Heart left ventricle (tissue), 16 donors: ENCODE data around the gene THUMPD2. TPM values are rescaled to one million over a fixed set of nuclear protein-coding genes. Genes with fewer than 3 reads are reported as not detected.

ENCODE experiments used
- ATAC-seq, 4 donors: fragments of 200-7000 bp; cut with Tn5 transposase; one replicate each; pipeline ENCODE4 v1.9.1; 2020 to 2022; ENCODE audit warnings: moderate library complexity in 4 of 4, mild to moderate bottlenecking in 3 of 4, moderate number of reproducible peaks in 1 of 4
- DNase-seq, 5 donors: peaks; one replicate each; pipeline ENCODE4 v3.0.0-alpha.2; 2020
- H3K27ac ChIP-seq, 12 donors: fragments of 200-600 bp; sonication (generic) in 4 of 12; one replicate each; pipeline versions ENCODE4 v1.5.0 to v1.8.0; 2016 to 2022; ENCODE audit warnings: mild to moderate bottlenecking in 2 of 12
- H3K27me3 ChIP-seq, 9 donors: fragments of 200-600 bp; sonication (generic) in 2 of 9; one replicate each; pipeline versions ENCODE4 v1.5.1 to v1.8.0; 2016 to 2022; ENCODE audit warnings: mild to moderate bottlenecking in 3 of 9
- H3K36me3 ChIP-seq, 9 donors: fragments of 200-600 bp; sonication (generic) in 2 of 9; one replicate each; pipeline versions ENCODE4 v1.5.0 to v1.8.0; 2018 to 2022; ENCODE audit warnings: mild to moderate bottlenecking in 2 of 9
- H3K4me1 ChIP-seq, 12 donors: fragments of 200-600 bp; sonication (generic) in 4 of 12; one replicate each; pipeline versions ENCODE4 v1.5.0 to v1.8.0; 2016 to 2022; ENCODE audit warnings: mild to moderate bottlenecking in 3 of 12
- H3K4me3 ChIP-seq, 12 donors: fragments of 200-600 bp; sonication (generic) in 4 of 12; one replicate each; pipeline versions ENCODE4 v1.5.0 to v1.8.0; 2017 to 2022; ENCODE audit warnings: mild to moderate bottlenecking in 9 of 12, moderate library complexity in 4 of 12
- H3K9me3 ChIP-seq, 12 donors: fragments of 200-600 bp; sonication (generic) in 4 of 12; one replicate each; pipeline versions ENCODE4 v1.5.0 to v1.8.0; 2016 to 2022; ENCODE audit warnings: mild to moderate bottlenecking in 1 of 12
- CTCF ChIP-seq, 12 donors: fragments of 200-600 bp; sonication (generic) in 4 of 12; IDR thresholded peaks; one replicate each; pipeline versions ENCODE4 v1.5.0 to v1.8.0; 2018 to 2022; ENCODE audit warnings: antibody characterized with exemption in 12 of 12, mild to moderate bottlenecking in 5 of 12
- POLR2A ChIP-seq, 2 donors: fragments of 450-650 bp; IDR thresholded peaks; one replicate each; pipeline ENCODE4 v1.6.1; 2017; ENCODE audit warnings: antibody characterized with exemption in 2 of 2, mild to moderate bottlenecking in 2 of 2, moderate library complexity in 2 of 2
- WGBS, 4 donors: extraction: QIAGEN DNeasy Blood & Tissue Kit in 2 of 4; methylation state at CpG; one replicate each; pipeline versions ENCODE4 v1.1.5 to v1.1.7; 2013 to 2018; 5-methylcytosine and 5-hydroxymethylcytosine counted together
- intact Hi-C, 10 donors: fragments of 100-400 bp; cut with DNase I; formaldehyde crosslinking; loops; one replicate each; pipeline versions ENCODE4 v1.11.1 to v1.14.2; 2022
- polyA plus RNA-seq, 2 donors: library from polyadenylated mRNA; stranded (reverse); fragments of 200-250 nt; gene quantifications; one replicate each; pipeline ENCODE4 v1.2.3, GENCODE V29; 2013
- total RNA-seq, 9 donors: library from RNA; depleted of rRNA in 2 of 9; stranded (reverse); fragments of >200 nt in 2 of 9; fragmentation: NEBNext Ultra II Directional in 3 of 9; extraction: Animal tissue kit (Norgen Biotek cat#: 25700) in 3 of 9; gene quantifications; one replicate each; pipeline versions ENCODE4 v1.1.0 to v1.2.4, GENCODE V29; 2016 to 2023
- donor health status: ischemic (EF 13 %, LVEDD 7.1; RV severe dilation, severe dysfunction).
- donor health status: healthy with polysubstance abuse.
- donor health status: DM: no; HTN: yes; CAD: no.
- donor health status: DM: no; HTN: no; CAD: no.
- donor health status: ischemic (EF 25% LVEDD 6.9; RV normal size, moderate dysfunction).
- donor health status: ischemic (EF 25% LVEDD 5.7; RV mildly dilated, moderate dysfunction).
- donor health status: healthy.
- donor health status: DM: yes; HTN: yes; CAD: no.
- donor health status: ischemic (EF 35%, LVEDD 5.7; RV mildly dilated, moderate dysfunction).
- donor health status: nonischemic (EF 11% LVEDD 7.7; RV severe dilation, severe dysfunction).
- donor health status: DM: yes; HTN: yes; CAD: no.
- donor health status: PGD.
- donor health status: ischemic (EF 29% LVEDD 5.4; RV normal size, mild dysfunction).
- donor health status: nonischemic (EF 23%, LVEDD 6.1; RV moderate dilation, normal function).

The THUMPD2 gene
- total and polyA plus RNA-seq, 11 donors: 3.6 to 6.2 (median 5.3) TPM

GRCh38 chr2:39816428-39816827 lies 37.4 kb upstream of the THUMPD2 start:
- WGBS, 4 donors: 92 to 95% (median 93%) methylated on average over 3 of the region's 3 CpGs
- Histone ChIP-seq H3K27me3 (no peaks in the 10 kb centered on the region), H3K27ac (no peak overlapping the region), H3K9me3 (peaks cover 0 to 10% (median 0%) of the 10 kb centered on the region in 12 donors), H3K36me3 (no peaks in the 10 kb centered on the region), H3K4me3 (no peak overlapping the region), H3K4me1 (no peaks in the 10 kb centered on the region)
- TF ChIP-seq POLR2A (IDR thresholded peaks at IDR 0.05) (no peak), CTCF (IDR thresholded peaks at IDR 0.05) (no peak)
- ATAC-seq (no peak), DNase-seq (no peak)
- intact Hi-C loops: no loop called here

- H3K27ac ChIP-seq: no peak overlapping the region
- intact Hi-C loops: no loop called here
- WGBS, 4 donors: 53 to 68% (median 63%) methylated on average over 4 of the region's 4 CpGs
- no peaks in the 10 kb centered on the region for H3K36me3 ChIP-seq
- no peaks in the 10 kb centered on the region for H3K4me1 ChIP-seq
- no peak for TF ChIP-seq CTCF (IDR thresholded peaks at IDR 0.05)
- TF ChIP-seq POLR2A (IDR thresholded peaks at IDR 0.05): no peak
- H3K27me3 ChIP-seq: no peaks in the 10 kb centered on the region
- no peak for DNase-seq
- no peak overlapping the region for H3K4me3 ChIP-seq
- ATAC-seq: peak; percentile 42 to 76 (median 46)
- peaks cover 0 to 48% (median 15%) of the 10 kb centered on the region in 12 donors for H3K9me3 ChIP-seq
These were observed 27.0 kb upstream of the THUMPD2 start for GRCh38 chr2:39805936-39806608.

GRCh38 chr2:39803839-39804238 lies 24.8 kb upstream of the THUMPD2 start:
- no peak for ATAC-seq
- 90 to 96% (median 95%) methylated on average over 1 of the region's 1 CpG for WGBS, 4 donors

DNA sequence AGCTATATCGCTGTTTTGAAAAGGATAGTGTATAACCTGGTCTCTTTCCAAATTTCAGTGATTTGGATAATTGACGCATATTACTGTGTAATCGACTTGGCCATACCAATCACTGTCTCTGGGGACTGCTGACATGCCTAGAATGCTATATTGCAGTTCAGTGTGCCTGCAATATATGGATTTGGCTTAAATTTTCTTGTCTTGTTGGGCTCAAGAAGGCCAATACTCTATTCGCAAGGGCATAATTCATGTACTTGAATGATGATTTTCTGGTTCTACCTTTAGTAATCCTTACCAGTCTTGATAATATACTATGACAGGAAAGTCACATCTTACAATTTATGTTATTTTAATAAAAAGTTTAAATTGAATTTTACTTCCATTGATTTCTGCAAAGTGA lies 21.7 kb upstream of the THUMPD2 start:
- ATAC-seq: no peak
- H3K27ac ChIP-seq: no peak overlapping the region
- no peak overlapping the region for H3K4me3 ChIP-seq
- intact Hi-C loops: no loop called here
- H3K4me1 ChIP-seq: no peaks in the 10 kb centered on the region
- no peaks in the 10 kb centered on the region for H3K27me3 ChIP-seq
- no peaks in the 10 kb centered on the region for H3K36me3 ChIP-seq
- DNase-seq: no peak
- H3K9me3 ChIP-seq: peaks cover 0 to 32% (median 14%) of the 10 kb centered on the region in 12 donors
- TF ChIP-seq CTCF (IDR thresholded peaks at IDR 0.05) (no peak), POLR2A (IDR thresholded peaks at IDR 0.05) (no peak)
- 92 to 95% (median 94%) methylated on average over 4 of the region's 4 CpGs for WGBS, 4 donors

More at GRCh38 chr2:39803839-39804238, 24.8 kb upstream of the THUMPD2 start:
- TF ChIP-seq CTCF (IDR thresholded peaks at IDR 0.05): no peak
- TF ChIP-seq POLR2A (IDR thresholded peaks at IDR 0.05): no peak
- Histone ChIP-seq H3K9me3 (peaks cover 0 to 36% (median 15%) of the 10 kb centered on the region in 12 donors), H3K4me3 (no peak overlapping the region), H3K27ac (no peak overlapping the region), H3K27me3 (no peaks in the 10 kb centered on the region), H3K4me1 (no peaks in the 10 kb centered on the region), H3K36me3 (no peaks in the 10 kb centered on the region)
- DNase-seq: no peak
- intact Hi-C loops: no loop called here
